H1 (cell line): Measurements from ENCODE around the gene SYTL2. TPM values are rescaled to one million over a fixed set of nuclear protein-coding genes. Genes with fewer than 3 reads are reported as not detected.

Experiments used
- CTCF ChIA-PET: fragments of 300-600 bp; sonication (Branson Sonifier 250); formaldehyde crosslinking; loops from one replicate; lab custom pipeline; 2021; ENCODE audit not compliant: partially characterized antibody; lab: Charles Lee
- POLR2A ChIA-PET: fragments of 300-600 bp; sonication (Branson Sonifier 250); formaldehyde crosslinking; loops from one replicate; lab custom pipeline; 2021; ENCODE audit warnings: inconsistent platforms; ENCODE audit not compliant: partially characterized antibody; lab: Charles Lee
- DNase-seq, 2 experiments: peaks; one replicate each; pipeline versions ENCODE4 v3.0.0 to v3.0.0-alpha.2; 2010 to 2022; ENCODE audit warnings: low spot score in 2 of 2, low read depth in 1 of 2, mixed read lengths in 1 of 2
- FAIRE-seq: peaks from 2 replicates; lab custom pipeline; 2011; peaks lifted over from hg19 to GRCh38; lab: Jason Lieb, UNC
- H2AFZ ChIP-seq: 2 replicates; pipeline ENCODE4 v1.8.1; 2012; ENCODE audit warnings: low read length, inconsistent platforms
- H2AK5ac ChIP-seq: 2 replicates; pipeline ENCODE4 v1.6.1; 2013; ENCODE audit warnings: low read depth, low read length
- H2BK120ac ChIP-seq: replicated peaks from 2 replicates; pipeline ENCODE3; 2013; ENCODE audit warnings: low read depth, low read length, inconsistent platforms
- H2BK12ac ChIP-seq: 2 replicates; pipeline ENCODE4 v1.6.1; 2013; ENCODE audit warnings: low read depth, low read length
- H2BK15ac ChIP-seq: 2 replicates; pipeline ENCODE4 v1.6.1; 2013; ENCODE audit warnings: low read length
- H2BK20ac ChIP-seq: 2 replicates; pipeline ENCODE4 v1.6.1; 2013; ENCODE audit warnings: low read length
- H2BK5ac ChIP-seq: 2 replicates; pipeline ENCODE4 v1.6.1; 2013; ENCODE audit warnings: low read depth, low read length
- H3K14ac ChIP-seq: 2 replicates; pipeline ENCODE4 v1.6.1; 2013; ENCODE audit warnings: inconsistent platforms; ENCODE audit not compliant: insufficient read length
- H3K18ac ChIP-seq: 2 replicates; pipeline ENCODE4 v1.6.1; 2013; ENCODE audit warnings: low read length; ENCODE audit errors: extremely low read depth
- H3K23ac ChIP-seq: 2 replicates; pipeline ENCODE4 v1.6.1; 2013; ENCODE audit warnings: inconsistent platforms; ENCODE audit not compliant: insufficient read length
- H3K23me2 ChIP-seq: 2 replicates; pipeline ENCODE4 v1.6.1; 2013; ENCODE audit warnings: low read depth, low read length
- H3K27ac ChIP-seq: 2 replicates; pipeline ENCODE4 v1.6.1; 2011; ENCODE audit warnings: low read depth, low read length, inconsistent platforms
- H3K27me3 ChIP-seq, 4 experiments: replicated peaks in 1 of 4; 1 replicate in 1 of 4; 2 replicates in 3 of 4; pipeline versions ENCODE4 v1.6.1 to v1.8.1; 2011 to 2013; ENCODE audit warnings: low read length in 3 of 4, mild to moderate bottlenecking in 3 of 4, inconsistent platforms in 2 of 4, mixed read lengths in 2 of 4, moderate library complexity in 1 of 4; ENCODE audit not compliant: control insufficient read depth in 3 of 4, insufficient read depth in 3 of 4; ENCODE audit errors: extremely low read depth in 1 of 4
- H3K36me3 ChIP-seq, 4 experiments: 2 replicates each; pipeline versions ENCODE4 v1.6.1 to v1.8.1; 2011 to 2013; ENCODE audit warnings: mild to moderate bottlenecking in 4 of 4, low read length in 3 of 4, moderate library complexity in 2 of 4, control low read depth in 1 of 4, inconsistent platforms in 1 of 4; ENCODE audit not compliant: insufficient read depth in 4 of 4, control insufficient read depth in 2 of 4
- H3K4ac ChIP-seq: replicated peaks from 2 replicates; pipeline ENCODE3; 2013; ENCODE audit warnings: low read length, low read depth, mixed read lengths, inconsistent platforms; ENCODE audit not compliant: insufficient read length
- H3K4me1 ChIP-seq, 4 experiments: replicated peaks in 1 of 4; 1 replicate in 1 of 4; 2 replicates in 3 of 4; pipeline versions ENCODE4 v1.6.1 to v1.8.1; 2011 to 2013; ENCODE audit warnings: low read length in 3 of 4, inconsistent platforms in 2 of 4, mixed read lengths in 1 of 4; ENCODE audit not compliant: insufficient read depth in 4 of 4, control insufficient read depth in 3 of 4
- H3K4me2 ChIP-seq, 2 experiments: 2 replicates each; pipeline versions ENCODE4 v1.6.1 to v1.8.1; 2011 to 2013; ENCODE audit warnings: low read depth in 2 of 2, low read length in 2 of 2, control low read depth in 1 of 2, inconsistent platforms in 1 of 2, mild to moderate bottlenecking in 1 of 2; ENCODE audit not compliant: insufficient read depth in 1 of 2
- H3K4me3 ChIP-seq, 4 experiments: fragments of 200-600, 300-600 bp in 1 of 4; sonication (generic), shearing (Covaris generic), sonication (Bioruptor Twin) in 1 of 4; 2 replicates each; pipeline versions ENCODE4 v1.5.1 to v1.8.1; 2011 to 2016; ENCODE audit warnings: low read length in 4 of 4, low read depth in 3 of 4, control low read depth in 2 of 4, inconsistent platforms in 2 of 4, mild to moderate bottlenecking in 2 of 4, mixed read lengths in 1 of 4, moderate library complexity in 1 of 4; ENCODE audit not compliant: insufficient read depth in 2 of 4; ENCODE audit errors: extremely low read depth in 1 of 4
- H3K56ac ChIP-seq: replicated peaks from 2 replicates; pipeline ENCODE3; 2013; ENCODE audit warnings: low read depth, mild to moderate bottlenecking, mixed read lengths, low read length, inconsistent platforms; ENCODE audit not compliant: insufficient read length
- H3K79me1 ChIP-seq: 2 replicates; pipeline ENCODE4 v1.6.1; 2013; ENCODE audit warnings: low read depth, low read length, control low read depth
- H3K79me2 ChIP-seq, 2 experiments: 2 replicates each; pipeline versions ENCODE4 v1.6.1 to v1.8.1; 2012 to 2013; ENCODE audit warnings: low read length in 2 of 2, mild to moderate bottlenecking in 2 of 2, inconsistent platforms in 1 of 2; ENCODE audit not compliant: insufficient read depth in 2 of 2, control insufficient read depth in 1 of 2
- H3K9ac ChIP-seq, 4 experiments: replicated peaks in 1 of 4; 1 replicate in 1 of 4; 2 replicates in 3 of 4; pipeline versions ENCODE4 v1.6.1 to v1.8.1; 2011 to 2013; ENCODE audit warnings: low read depth in 3 of 4, low read length in 3 of 4, control low read depth in 2 of 4, mild to moderate bottlenecking in 2 of 4, moderate library complexity in 2 of 4, inconsistent platforms in 1 of 4; ENCODE audit errors: extremely low read depth in 1 of 4
- H3K9me3 ChIP-seq, 2 experiments: 2 replicates each; pipeline versions ENCODE4 v1.6.1 to v1.8.1; 2012 to 2013; ENCODE audit warnings: mild to moderate bottlenecking in 2 of 2, moderate library complexity in 2 of 2, control low read depth in 1 of 2, inconsistent platforms in 1 of 2, low read depth in 1 of 2, low read length in 1 of 2, mixed read lengths in 1 of 2; ENCODE audit not compliant: insufficient read depth in 2 of 2
- H4K20me1 ChIP-seq, 2 experiments: replicated peaks in 1 of 2; 2 replicates each; pipeline versions ENCODE3 to v1.8.1; 2011 to 2013; ENCODE audit warnings: inconsistent platforms in 2 of 2, low read length in 2 of 2, mild to moderate bottlenecking in 1 of 2; ENCODE audit not compliant: insufficient read depth in 2 of 2, control insufficient read depth in 1 of 2
- H4K5ac ChIP-seq: 2 replicates; pipeline ENCODE4 v1.6.1; 2013; ENCODE audit warnings: low read length, low read depth, mixed read lengths, inconsistent platforms; ENCODE audit not compliant: insufficient read length
- H4K8ac ChIP-seq: 2 replicates; pipeline ENCODE4 v1.8.0; 2013; ENCODE audit warnings: mild to moderate bottlenecking, moderate library complexity, low read length, inconsistent platforms; ENCODE audit not compliant: insufficient read depth; ENCODE audit errors: extremely low read depth
- H4K91ac ChIP-seq: replicated peaks from 2 replicates; pipeline ENCODE3; 2013; ENCODE audit warnings: low read length, mixed read lengths, inconsistent platforms; ENCODE audit not compliant: insufficient read length
- CEBPB ChIP-seq: IDR thresholded peaks from 2 replicates; pipeline ENCODE4 v1.6.1; 2012; ENCODE audit warnings: low read depth, low read length
- CTBP2 ChIP-seq: IDR thresholded peaks from 2 replicates; pipeline ENCODE4 v1.7.0; 2011; ENCODE audit warnings: borderline replicate concordance, mild to moderate bottlenecking, moderate library complexity, mixed read lengths, low read length; ENCODE audit not compliant: insufficient read depth, insufficient read length
- EZH2 ChIP-seq: fragments of 200-600 bp; sonication (generic); IDR thresholded peaks from 2 replicates; pipeline ENCODE4 v1.7.1; 2012; ENCODE audit warnings: low read depth, mild to moderate bottlenecking, moderate library complexity, low read length, inconsistent platforms; ENCODE audit not compliant: severe bottlenecking
- FOSL1 ChIP-seq: IDR thresholded peaks from 2 replicates; pipeline ENCODE4 v1.6.1; 2011; ENCODE audit warnings: mild to moderate bottlenecking, low read depth, low read length, moderate library complexity; ENCODE audit not compliant: insufficient read depth
- HDAC6 ChIP-seq: IDR thresholded peaks from one replicate; pipeline ENCODE4 v1.7.1; 2012; ENCODE audit warnings: low read depth, mild to moderate bottlenecking, inconsistent platforms, low read length, moderate library complexity
- KDM1A ChIP-seq: fragments of 200-600, 300-600 bp; sonication (generic); IDR thresholded peaks from 2 replicates; pipeline ENCODE4 v1.7.1; 2016; ENCODE audit warnings: mild to moderate bottlenecking, low read length, borderline replicate concordance
- PHF8 ChIP-seq: fragments of 200-600 bp; sonication (generic); conservative IDR thresholded peaks from 2 replicates; pipeline ENCODE4 v1.7.1; 2012; ENCODE audit warnings: low read depth, mild to moderate bottlenecking, inconsistent platforms, low read length, moderate library complexity
- POLR2AphosphoS5 ChIP-seq: IDR thresholded peaks from 2 replicates; pipeline ENCODE4 v1.6.1; 2011; ENCODE audit warnings: low read depth, low read length
- SIRT6 ChIP-seq: IDR thresholded peaks from one replicate; pipeline ENCODE4 v1.7.1; 2012; ENCODE audit warnings: low read length, inconsistent platforms
- SP1 ChIP-seq: IDR thresholded peaks from 2 replicates; pipeline ENCODE4 v1.6.1; 2011; ENCODE audit warnings: low read depth, low read length
- WGBS, 2 experiments: shearing (Covaris generic) in 1 of 2; methylation state at CpG; one replicate each; pipeline versions ENCODE4 v1.1.6 to v1.1.7; 2013 to 2015; ENCODE audit warnings: low lambda C conversion rate in 2 of 2, mixed read lengths in 2 of 2, inconsistent platforms in 1 of 2, low coverage in 1 of 2, missing lambda C conversion rate in 1 of 2; ENCODE audit not compliant: insufficient replicate concordance in 2 of 2, insufficient coverage in 1 of 2, insufficient read length in 1 of 2; ENCODE audit errors: extremely low coverage in 1 of 2, missing lambda C conversion rate in 1 of 2; 5-methylcytosine and 5-hydroxymethylcytosine counted together
- polyA plus RNA-seq, 7 experiments: library from polyadenylated mRNA; depleted of rRNA in 3 of 7; stranded (reverse) in 5 of 7; unstranded in 2 of 7; fragments of >200 nt in 5 of 7; fragments of 200-250 nt in 2 of 7; gene quantifications; 1 replicate in 5 of 7; 2 replicates in 1 of 7; 4 replicates in 1 of 7; pipeline versions ENCODE4 v1.2.1 to v1.2.3, GENCODE V29; 2011 to 2013; ENCODE audit warnings: missing spikeins in 2 of 7, mixed read lengths in 2 of 7
- total RNA-seq: library from RNA; stranded (reverse); fragmentation: NEBNext Ultra II Directional; extraction: Animal tissue kit (Norgen Biotek cat#: 25700); gene quantifications from 2 replicates; pipeline ENCODE4 v1.2.1, GENCODE V29; 2021
- TF ChIP-seq, protein P1 (sequence below): IDR thresholded peaks from 2 replicates; pipeline ENCODE4 v1.6.1; 2012; ENCODE audit warnings: low read length, inconsistent platforms
- TF ChIP-seq, protein P2 (sequence below): IDR thresholded peaks from 2 replicates; pipeline ENCODE4 v1.6.1; 2012; ENCODE audit warnings: inconsistent platforms

The SYTL2 gene
- total and polyA plus RNA-seq, 2 of the 8 experiments (the other 6 are each of a cell fraction or from before 2014, with no cell fraction given): 1.3 to 9.1 TPM

DNA sequence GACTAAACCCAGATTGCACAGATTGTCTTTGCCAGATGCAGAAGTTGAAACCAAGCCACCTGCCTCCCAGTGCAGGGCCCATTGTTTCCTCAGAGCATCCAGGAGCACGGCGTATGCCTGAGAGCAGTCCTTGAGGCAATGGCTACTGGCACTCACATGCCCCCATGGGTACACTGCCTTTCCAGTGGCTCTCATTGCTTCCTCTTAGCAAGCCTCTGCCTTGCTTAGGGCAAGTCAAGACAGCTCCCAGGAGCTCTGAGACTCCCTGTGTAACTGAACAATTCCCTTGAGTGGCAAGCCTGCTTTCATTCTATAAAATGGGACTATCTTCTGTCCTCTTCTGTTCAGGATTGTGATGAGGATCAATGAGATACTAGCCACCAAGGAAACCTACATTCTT, 4.1 kb downstream of the SYTL2 start:
- 72% methylated on average over 2 of the region's 2 CpGs; no CpG with 5 or more reads in 1 of the 2 experiments for WGBS, 2 experiments
- H3K9ac ChIP-seq: no peak overlapping the region
- H4K5ac ChIP-seq: no peak overlapping the region
- POLR2A ChIA-PET: no interaction called here
- no peak overlapping the region for H4K91ac ChIP-seq
- H3K27me3 ChIP-seq: peaks cover 0 to 24% (median 11%) of the 10 kb centered on the region in 4 experiments; a peak in 6 of 7 replicates
- no peak overlapping the region for H3K4ac ChIP-seq
- FAIRE-seq (no peak), DNase-seq (no peak)
- no peak overlapping the region for H2AK5ac ChIP-seq
- H3K79me2 ChIP-seq: no peaks in the 10 kb centered on the region
- H2BK12ac ChIP-seq: no peak overlapping the region
- peaks cover 2 to 3% (median 2%) of the 10 kb centered on the region in 4 experiments; a peak in 5 of 7 replicates for H3K4me1 ChIP-seq
- no peak overlapping the region for H4K8ac ChIP-seq
- no peaks in the 10 kb centered on the region for H3K79me1 ChIP-seq
- no peak overlapping the region for H2BK20ac ChIP-seq
- peaks cover 10% of the 10 kb centered on the region; the same call in 1 of the 2 replicates for H3K23me2 ChIP-seq
- H2BK5ac ChIP-seq: 0 out of 2 replicates have a peak overlapping the region, but pooled peaks have one; percentile 8
- H3K23ac ChIP-seq: no peak overlapping the region
- no peak overlapping the region for H2BK120ac ChIP-seq
- no peaks in the 10 kb centered on the region for H3K36me3 ChIP-seq
- H3K4me3 ChIP-seq: no peak overlapping the region
- H3K56ac ChIP-seq: no peak overlapping the region
- no peak overlapping the region for H3K27ac ChIP-seq
- no peak overlapping the region; the same call in 1 of the 2 replicates for H3K18ac ChIP-seq
- H2AFZ ChIP-seq: peak overlapping the region; percentile 43; the same call in 1 of the 2 replicates
- H2BK15ac ChIP-seq: no peak overlapping the region
- H4K20me1 ChIP-seq: no peaks in the 10 kb centered on the region
- H3K14ac ChIP-seq: no peak overlapping the region
- H3K9me3 ChIP-seq: no peaks in the 10 kb centered on the region
- no peak overlapping the region for H3K4me2 ChIP-seq
- CTCF ChIA-PET: interaction anchor here (1.1 to 2.2 kb wide), 3 partner anchors 18 to 55 kb away, joined by 3 to 6 read pairs (median 4); partner anchors contain the start of gene CCDC83
- no peak for TF ChIP-seq PHF8
- no peak for TF ChIP-seq SP1
- no peak for TF ChIP-seq POLR2AphosphoS5
- TF ChIP-seq KDM1A: no peak
- TF ChIP-seq, protein P1, sequence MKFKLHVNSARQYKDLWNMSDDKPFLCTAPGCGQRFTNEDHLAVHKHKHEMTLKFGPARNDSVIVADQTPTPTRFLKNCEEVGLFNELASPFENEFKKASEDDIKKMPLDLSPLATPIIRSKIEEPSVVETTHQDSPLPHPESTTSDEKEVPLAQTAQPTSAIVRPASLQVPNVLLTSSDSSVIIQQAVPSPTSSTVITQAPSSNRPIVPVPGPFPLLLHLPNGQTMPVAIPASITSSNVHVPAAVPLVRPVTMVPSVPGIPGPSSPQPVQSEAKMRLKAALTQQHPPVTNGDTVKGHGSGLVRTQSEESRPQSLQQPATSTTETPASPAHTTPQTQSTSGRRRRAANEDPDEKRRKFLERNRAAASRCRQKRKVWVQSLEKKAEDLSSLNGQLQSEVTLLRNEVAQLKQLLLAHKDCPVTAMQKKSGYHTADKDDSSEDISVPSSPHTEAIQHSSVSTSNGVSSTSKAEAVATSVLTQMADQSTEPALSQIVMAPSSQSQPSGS: no peak
- no peak for TF ChIP-seq EZH2
- TF ChIP-seq, protein P2, sequence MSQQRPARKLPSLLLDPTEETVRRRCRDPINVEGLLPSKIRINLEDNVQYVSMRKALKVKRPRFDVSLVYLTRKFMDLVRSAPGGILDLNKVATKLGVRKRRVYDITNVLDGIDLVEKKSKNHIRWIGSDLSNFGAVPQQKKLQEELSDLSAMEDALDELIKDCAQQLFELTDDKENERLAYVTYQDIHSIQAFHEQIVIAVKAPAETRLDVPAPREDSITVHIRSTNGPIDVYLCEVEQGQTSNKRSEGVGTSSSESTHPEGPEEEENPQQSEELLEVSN: no peak
- no peak for TF ChIP-seq SIRT6
- no peak for TF ChIP-seq HDAC6
- TF ChIP-seq CTBP2: no peak
- no peak for TF ChIP-seq CEBPB
- no peak for TF ChIP-seq FOSL1
